GM12878 (cell line): ENCODE data around the gene PHRF1. TPM values are rescaled to one million over a fixed set of nuclear protein-coding genes. Genes with fewer than 3 reads are reported as not detected.
A peak's percentile ranks its signal among the peaks of the same experiment; 100 is the strongest.

ENCODE experiments used
- ATF7 ChIP-seq: fragments of 450-650 bp; IDR thresholded peaks from 2 replicates; pipeline ENCODE4 v1.6.1; 2016; ENCODE audit warnings: low read depth, mild to moderate bottlenecking
- BRCA1 ChIP-seq: IDR thresholded peaks from 2 replicates; pipeline ENCODE4 v1.6.1; 2011; ENCODE audit warnings: low read depth, low read length, improper control_type of control experiment
- EGR1 ChIP-seq, 2 experiments: IDR thresholded peaks; 1 replicate in 1 of 2; 2 replicates in 1 of 2; pipeline ENCODE4 v1.6.1; 2011 to 2012; ENCODE audit warnings: low read depth in 2 of 2, low read length in 2 of 2, borderline replicate concordance in 1 of 2, mild to moderate bottlenecking in 1 of 2, moderate library complexity in 1 of 2
- ETV6 ChIP-seq, 2 experiments: fragments of 450-650 bp in 1 of 2; IDR thresholded peaks in 1 of 2; conservative IDR thresholded peaks in 1 of 2; 2 replicates each; pipeline ENCODE4 v1.6.1; 2014; ENCODE audit warnings: antibody characterized with exemption in 1 of 2, borderline replicate concordance in 1 of 2, low read depth in 1 of 2, mild to moderate bottlenecking in 1 of 2, moderate library complexity in 1 of 2
- HSF1 ChIP-seq: fragments of 150-350 bp; IDR thresholded peaks from 2 replicates; pipeline ENCODE4 v1.6.1; 2014; ENCODE audit warnings: mild to moderate bottlenecking, low read depth, low read length
- SMARCA5 ChIP-seq: fragments of 450-650 bp; IDR thresholded peaks from 2 replicates; pipeline ENCODE4 v1.6.1; 2017; ENCODE audit warnings: mild to moderate bottlenecking
- TARDBP ChIP-seq: IDR thresholded peaks from 2 replicates; pipeline ENCODE4 v1.6.1; 2016; ENCODE audit warnings: borderline replicate concordance
- ZNF274 ChIP-seq: IDR thresholded peaks from one replicate; pipeline ENCODE4 v1.8.0; 2011; ENCODE audit not compliant: insufficient read length, insufficient read depth
- ZNF687 ChIP-seq: fragments of 450-650 bp; IDR thresholded peaks from 2 replicates; pipeline ENCODE4 v1.6.1; 2017; ENCODE audit warnings: mild to moderate bottlenecking, moderate library complexity
- polyA plus RNA-seq, 11 experiments: library from polyadenylated mRNA; depleted of rRNA in 4 of 11; unstranded in 6 of 11; stranded (reverse) in 5 of 11; fragments of >200 nt; fragmentation: Nextera tagmentation in 4 of 11; fragmentation: Illumina TruSeq in 1 of 11; extraction: Ambion mirVana in 4 of 11; extraction: Trizol in 1 of 11; gene quantifications; 1 replicate in 1 of 11; 2 replicates in 10 of 11; pipeline versions ENCODE4 v1.2.1 to v1.2.3, GENCODE V29; 2011 to 2016; ENCODE audit warnings: inconsistent platforms in 2 of 11, missing spikeins in 2 of 11, low read depth in 1 of 11
- total RNA-seq, 4 experiments: library from RNA; depleted of rRNA in 3 of 4; stranded (reverse); fragments of >200 nt in 3 of 4; fragmentation: Illumina TruSeq in 1 of 4; extraction: Trizol in 1 of 4; gene quantifications; 2 replicates each; pipeline versions ENCODE4 v1.2.1 to v1.2.3, GENCODE V29; 2013 to 2021
- TF ChIP-seq, protein P1 (sequence below): fragments of 450-650 bp; conservative IDR thresholded peaks from 2 replicates; pipeline ENCODE4 v1.6.1; 2017; ENCODE audit warnings: mild to moderate bottlenecking, moderate library complexity
- TF ChIP-seq, protein P2 (sequence below): IDR thresholded peaks from 2 replicates; pipeline ENCODE4 v1.6.1; 2012; ENCODE audit warnings: low read length, inconsistent platforms
- TF ChIP-seq, protein P3 (sequence below): fragments of 450-650 bp; IDR thresholded peaks from 2 replicates; pipeline ENCODE4 v1.6.1; 2016; ENCODE audit warnings: mild to moderate bottlenecking
- TF ChIP-seq, protein P4 (sequence below): fragments of 150-350 bp; IDR thresholded peaks from 2 replicates; pipeline ENCODE4 v1.6.1; 2016; ENCODE audit warnings: low read depth, low read length

PHRF1 gene
- total and polyA plus RNA-seq, 10 of the 15 experiments (the other 5 are each of a cell fraction or from before 2014, with no cell fraction given) = 0.13 to 43.5 (median 15.1) TPM

DNA sequence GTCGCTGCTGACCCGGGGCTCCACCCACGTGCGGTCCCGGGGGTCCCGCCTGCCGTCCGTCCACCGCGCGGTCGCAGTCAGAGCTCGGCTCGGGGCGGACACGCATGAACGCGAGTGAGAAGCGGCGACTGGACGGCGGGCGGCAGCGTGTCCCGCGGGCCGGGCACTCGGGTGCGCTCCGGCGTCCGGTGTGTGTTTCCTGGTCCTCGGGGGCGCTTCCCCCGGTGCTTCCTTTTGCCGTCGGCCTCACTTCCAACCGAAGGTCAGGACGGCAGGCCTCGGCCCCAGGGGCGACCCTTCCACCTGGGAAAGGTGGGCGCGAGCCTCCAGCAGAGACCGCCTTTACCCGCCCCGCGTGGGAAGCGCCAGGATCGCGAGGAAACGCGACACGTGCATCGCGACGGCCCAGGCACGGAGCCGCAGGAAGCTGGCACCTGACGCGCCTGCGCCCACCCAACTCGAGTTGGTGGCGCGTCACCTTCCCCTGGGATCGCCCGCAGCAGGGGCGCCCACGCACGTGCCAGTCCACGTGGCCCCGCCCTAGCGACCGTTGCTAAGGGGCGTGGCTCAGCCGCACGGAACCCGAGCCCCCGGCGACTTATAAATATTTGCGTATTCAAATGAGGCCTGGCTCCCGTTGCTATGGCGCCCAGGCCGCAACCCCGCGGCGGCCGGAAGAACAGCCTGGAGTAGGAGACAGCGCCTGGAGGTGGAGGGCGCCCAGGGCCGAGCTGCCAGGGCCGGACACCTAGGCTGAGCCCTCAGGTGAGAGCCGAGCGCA is 39.2 kb upstream of the PHRF1 start, which contains the start of gene LRRC56 (continued):
- TF ChIP-seq, protein P1, sequence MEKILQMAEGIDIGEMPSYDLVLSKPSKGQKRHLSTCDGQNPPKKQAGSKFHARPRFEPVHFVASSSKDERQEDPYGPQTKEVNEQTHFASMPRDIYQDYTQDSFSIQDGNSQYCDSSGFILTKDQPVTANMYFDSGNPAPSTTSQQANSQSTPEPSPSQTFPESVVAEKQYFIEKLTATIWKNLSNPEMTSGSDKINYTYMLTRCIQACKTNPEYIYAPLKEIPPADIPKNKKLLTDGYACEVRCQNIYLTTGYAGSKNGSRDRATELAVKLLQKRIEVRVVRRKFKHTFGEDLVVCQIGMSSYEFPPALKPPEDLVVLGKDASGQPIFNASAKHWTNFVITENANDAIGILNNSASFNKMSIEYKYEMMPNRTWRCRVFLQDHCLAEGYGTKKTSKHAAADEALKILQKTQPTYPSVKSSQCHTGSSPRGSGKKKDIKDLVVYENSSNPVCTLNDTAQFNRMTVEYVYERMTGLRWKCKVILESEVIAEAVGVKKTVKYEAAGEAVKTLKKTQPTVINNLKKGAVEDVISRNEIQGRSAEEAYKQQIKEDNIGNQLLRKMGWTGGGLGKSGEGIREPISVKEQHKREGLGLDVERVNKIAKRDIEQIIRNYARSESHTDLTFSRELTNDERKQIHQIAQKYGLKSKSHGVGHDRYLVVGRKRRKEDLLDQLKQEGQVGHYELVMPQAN = peak; percentile 9; the same call in 1 of the 2 replicates
- TF ChIP-seq ETV6 (conservative IDR thresholded peaks at IDR 0.05 in 1 of 2, IDR thresholded peaks at IDR 0.05 in 1 of 2; ENCODE audit: borderline replicate concordance in 1 of 2, low read depth in 1 of 2) (no peak; a peak in 1 of 4 replicates), ZNF274 (no peak), TARDBP (0 out of 2 replicates have a peak, but pooled peaks have one; percentile 67), EGR1 (IDR thresholded peaks at IDR 0.05; ENCODE audit: borderline replicate concordance in 1 of 2, low read depth in 2 of 2, low read length in 2 of 2) (peak; percentile 75 to 93), SMARCA5 (peak; percentile 46), ATF7 (0 out of 2 replicates have a peak, but pooled peaks have one; percentile 11), ZNF687 (peak; percentile 83), HSF1 (no peak), BRCA1 (no peak)
- TF ChIP-seq, protein P2, sequence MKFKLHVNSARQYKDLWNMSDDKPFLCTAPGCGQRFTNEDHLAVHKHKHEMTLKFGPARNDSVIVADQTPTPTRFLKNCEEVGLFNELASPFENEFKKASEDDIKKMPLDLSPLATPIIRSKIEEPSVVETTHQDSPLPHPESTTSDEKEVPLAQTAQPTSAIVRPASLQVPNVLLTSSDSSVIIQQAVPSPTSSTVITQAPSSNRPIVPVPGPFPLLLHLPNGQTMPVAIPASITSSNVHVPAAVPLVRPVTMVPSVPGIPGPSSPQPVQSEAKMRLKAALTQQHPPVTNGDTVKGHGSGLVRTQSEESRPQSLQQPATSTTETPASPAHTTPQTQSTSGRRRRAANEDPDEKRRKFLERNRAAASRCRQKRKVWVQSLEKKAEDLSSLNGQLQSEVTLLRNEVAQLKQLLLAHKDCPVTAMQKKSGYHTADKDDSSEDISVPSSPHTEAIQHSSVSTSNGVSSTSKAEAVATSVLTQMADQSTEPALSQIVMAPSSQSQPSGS = no peak
- TF ChIP-seq, protein P3, sequence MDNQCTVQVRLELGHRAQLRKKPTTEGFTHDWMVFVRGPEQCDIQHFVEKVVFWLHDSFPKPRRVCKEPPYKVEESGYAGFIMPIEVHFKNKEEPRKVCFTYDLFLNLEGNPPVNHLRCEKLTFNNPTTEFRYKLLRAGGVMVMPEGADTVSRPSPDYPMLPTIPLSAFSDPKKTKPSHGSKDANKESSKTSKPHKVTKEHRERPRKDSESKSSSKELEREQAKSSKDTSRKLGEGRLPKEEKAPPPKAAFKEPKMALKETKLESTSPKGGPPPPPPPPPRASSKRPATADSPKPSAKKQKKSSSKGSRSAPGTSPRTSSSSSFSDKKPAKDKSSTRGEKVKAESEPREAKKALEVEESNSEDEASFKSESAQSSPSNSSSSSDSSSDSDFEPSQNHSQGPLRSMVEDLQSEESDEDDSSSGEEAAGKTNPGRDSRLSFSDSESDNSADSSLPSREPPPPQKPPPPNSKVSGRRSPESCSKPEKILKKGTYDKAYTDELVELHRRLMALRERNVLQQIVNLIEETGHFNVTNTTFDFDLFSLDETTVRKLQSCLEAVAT = no peak
- TF ChIP-seq, protein P4, sequence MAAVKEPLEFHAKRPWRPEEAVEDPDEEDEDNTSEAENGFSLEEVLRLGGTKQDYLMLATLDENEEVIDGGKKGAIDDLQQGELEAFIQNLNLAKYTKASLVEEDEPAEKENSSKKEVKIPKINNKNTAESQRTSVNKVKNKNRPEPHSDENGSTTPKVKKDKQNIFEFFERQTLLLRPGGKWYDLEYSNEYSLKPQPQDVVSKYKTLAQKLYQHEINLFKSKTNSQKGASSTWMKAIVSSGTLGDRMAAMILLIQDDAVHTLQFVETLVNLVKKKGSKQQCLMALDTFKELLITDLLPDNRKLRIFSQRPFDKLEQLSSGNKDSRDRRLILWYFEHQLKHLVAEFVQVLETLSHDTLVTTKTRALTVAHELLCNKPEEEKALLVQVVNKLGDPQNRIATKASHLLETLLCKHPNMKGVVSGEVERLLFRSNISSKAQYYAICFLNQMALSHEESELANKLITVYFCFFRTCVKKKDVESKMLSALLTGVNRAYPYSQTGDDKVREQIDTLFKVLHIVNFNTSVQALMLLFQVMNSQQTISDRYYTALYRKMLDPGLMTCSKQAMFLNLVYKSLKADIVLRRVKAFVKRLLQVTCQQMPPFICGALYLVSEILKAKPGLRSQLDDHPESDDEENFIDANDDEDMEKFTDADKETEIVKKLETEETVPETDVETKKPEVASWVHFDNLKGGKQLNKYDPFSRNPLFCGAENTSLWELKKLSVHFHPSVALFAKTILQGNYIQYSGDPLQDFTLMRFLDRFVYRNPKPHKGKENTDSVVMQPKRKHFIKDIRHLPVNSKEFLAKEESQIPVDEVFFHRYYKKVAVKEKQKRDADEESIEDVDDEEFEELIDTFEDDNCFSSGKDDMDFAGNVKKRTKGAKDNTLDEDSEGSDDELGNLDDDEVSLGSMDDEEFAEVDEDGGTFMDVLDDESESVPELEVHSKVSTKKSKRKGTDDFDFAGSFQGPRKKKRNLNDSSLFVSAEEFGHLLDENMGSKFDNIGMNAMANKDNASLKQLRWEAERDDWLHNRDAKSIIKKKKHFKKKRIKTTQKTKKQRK = no peak
